Glomerular endothelial cell (primary cell): ENCODE results near the gene DGKZ. TPM values are rescaled to one million over a fixed set of nuclear protein-coding genes. Genes with fewer than 3 reads are reported as not detected.

Source experiments
- DNase-seq: peaks from one replicate; pipeline ENCODE4 v3.0.0-alpha.2; 2011; ENCODE audit warnings: low read depth, low spot score; ENCODE audit errors: extremely low read depth
- total RNA-seq: library from RNA; depleted of rRNA; stranded (reverse); fragments of >200 nt; gene quantifications from 2 replicates; pipeline ENCODE4 v1.2.3, GENCODE V29; 2015

Gene DGKZ
- total RNA-seq, 1 donor from 2014 or later: 139 TPM

DNA sequence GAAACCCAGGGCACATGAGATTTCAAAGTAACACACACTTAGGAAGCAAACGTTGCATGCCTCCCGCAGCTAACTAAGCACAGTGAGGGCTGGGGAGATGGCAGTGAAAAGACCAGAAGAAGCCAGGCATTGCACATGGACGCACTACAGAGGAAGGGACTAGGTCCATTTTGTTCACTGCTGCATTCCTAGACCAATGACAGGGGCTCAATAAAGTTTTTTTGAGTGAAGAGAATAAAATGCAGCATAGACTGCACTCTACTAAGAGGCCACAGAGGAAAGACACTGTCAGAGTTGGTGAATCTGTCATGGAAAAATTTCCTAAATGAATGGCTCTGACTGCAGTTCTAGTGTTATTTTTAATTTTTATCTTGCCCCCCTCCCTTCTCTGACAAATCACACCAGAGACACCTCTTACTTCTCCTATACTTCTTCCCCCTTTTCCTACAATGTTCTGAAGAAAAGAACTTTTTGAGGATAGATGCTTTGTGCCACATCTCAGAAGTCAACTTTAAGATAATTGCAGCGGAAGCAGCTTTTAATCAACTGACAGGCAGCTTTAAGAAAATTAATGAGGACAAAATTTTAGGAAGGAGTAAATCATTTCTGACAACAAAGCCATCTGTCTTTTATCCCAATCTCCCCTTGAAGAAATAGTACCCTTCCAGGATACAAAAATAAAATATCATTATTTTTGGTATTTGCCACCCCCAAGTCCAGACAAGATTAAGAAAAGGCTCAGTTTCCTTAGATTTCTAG lies 79.1 kb downstream of the DGKZ start:
- DNase-seq: no peak

GRCh38 chr11:46427364-46427763 lies 80.1 kb downstream of the DGKZ start:
- DNase-seq: no peak

DNA sequence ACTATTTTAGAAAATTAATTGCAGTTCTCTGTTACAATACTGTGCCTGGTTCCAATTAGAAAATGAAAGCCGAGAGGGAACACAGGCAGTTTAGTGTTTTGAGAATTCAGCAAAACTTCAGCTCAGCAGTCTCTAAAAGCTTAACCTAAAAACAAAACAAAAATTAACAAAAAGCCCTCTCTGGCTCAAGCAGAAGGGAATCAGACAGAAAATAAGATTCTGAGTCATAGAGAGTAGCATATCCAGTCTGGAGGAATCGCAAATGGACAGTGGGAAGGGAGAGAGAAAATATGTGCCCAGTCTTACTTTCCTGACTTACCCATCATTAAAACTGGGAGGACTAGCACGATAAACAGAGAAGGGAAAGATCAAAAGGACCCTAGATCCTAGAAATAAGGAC lies 82.5 kb downstream of the DGKZ start:
- no peak for DNase-seq

Other genes starting within 250 kb of the DGKZ start
- gene PHF21A, start 226.0 kb upstream of the DGKZ start, total RNA-seq: 22.3 and 30.3 TPM in 2 replicates
- gene CREB3L1, start 69.8 kb upstream of the DGKZ start, total RNA-seq: 6.3 and 23.4 TPM in 2 replicates
- gene MDK, start 34.2 kb downstream of the DGKZ start, total RNA-seq: 384 and 499 TPM in 2 replicates
- gene CHRM4, start 44.3 kb downstream of the DGKZ start, total RNA-seq: 0.12 TPM in 1 of 2 replicates, not detected in the other
- gene AMBRA1, start 246.6 kb downstream of the DGKZ start, total RNA-seq: 25.2 and 38.5 TPM in 2 replicates